ENCODE data around the gene MYO1B. TPM values are rescaled to one million over a fixed set of nuclear protein-coding genes. Genes with fewer than 3 reads are reported as not detected.
A peak's percentile ranks its signal among the peaks of the same experiment; 100 is the strongest.

MYO1B gene
- total and polyA plus RNA-seq, 2 of the 4 experiments (the other 2 are of a cell fraction), result 57.2 to 116 TPM

- Histone ChIP-seq H2BK120ac (ENCODE audit: low read depth, low read length) (no peak overlapping the region), H3K18ac (ENCODE audit: low read depth, low read length) (no peak overlapping the region), H3K56ac (ENCODE audit: extremely low read depth, insufficient read depth, low read length) (no peak overlapping the region), H4K8ac (ENCODE audit: low read depth in 2 of 2, low read length in 2 of 2) (no peak overlapping the region), H3K79me1 (ENCODE audit: low read depth in 1 of 2, low read length in 2 of 2) (peaks cover 40 to 91% of the 10 kb centered on the region in 2 experiments), H4K5ac (ENCODE audit: low read depth, low read length) (no peak overlapping the region), H3K9me3 (ENCODE audit: control insufficient read depth, insufficient read depth, low read length) (no peaks in the 10 kb centered on the region), H2AK5ac (ENCODE audit: low read depth, low read length) (no peak overlapping the region), H2AFZ (replicated peaks; ENCODE audit: low read length, poor library complexity) (no peak overlapping the region), H2BK20ac (ENCODE audit: low read depth, low read length) (no peak overlapping the region), H3K4me2 (ENCODE audit: low read depth, low read length) (no peak overlapping the region), H3K14ac (replicated peaks; ENCODE audit: low read depth, low read length) (no peak overlapping the region), H3K4me1 (ENCODE audit: control insufficient read depth, insufficient read depth, low read length) (peaks cover 12% of the 10 kb centered on the region), H4K20me1 (ENCODE audit: insufficient read depth, low read length) (peaks cover 93% of the 10 kb centered on the region), H2BK15ac (ENCODE audit: low read depth, low read length) (no peak overlapping the region), H3K36me3 (ENCODE audit: control insufficient read depth, insufficient read depth, low read length) (no peaks in the 10 kb centered on the region; the same call in 1 of the 2 replicates), H3K9ac (ENCODE audit: low read depth, low read length) (no peak overlapping the region), H3K4ac (ENCODE audit: low read depth, low read length) (no peak overlapping the region), H3K23ac (ENCODE audit: low read depth, low read length) (peak overlapping the region; percentile 56; the same call in 1 of the 2 replicates), H3K27me3 (ENCODE audit: control insufficient read depth, insufficient read depth, low read length) (no peaks in the 10 kb centered on the region), H2AK9ac (replicated peaks; ENCODE audit: low read depth, low read length, poor library complexity) (no peak overlapping the region), H3K9me1 (ENCODE audit: insufficient read depth, low read length) (peaks cover 37% of the 10 kb centered on the region), H2BK5ac (ENCODE audit: low read depth, low read length, poor library complexity, severe bottlenecking) (no peak overlapping the region), H4K91ac (ENCODE audit: insufficient read depth, low read depth, low read length) (no peak overlapping the region), H3K27ac (ENCODE audit: insufficient read depth, low read length) (no peak overlapping the region), H3K4me3 (ENCODE audit: insufficient read depth, low read depth, low read length) (no peak overlapping the region)
- ChIA-PET POLR2A (ENCODE audit: unreplicated experiment) (no interaction called here), CTCF (no interaction called here)
- DNase-seq (no peak), ATAC-seq (ENCODE audit: low read depth) (no peak)
- in situ Hi-C loops (cut with MboI; ENCODE audit: low sequenced_read_pairs) (no loop called here), intact Hi-C loops (cut with micrococcal nuclease) (no loop called here), dilution Hi-C loops (cut with HindIII; ENCODE audit: low sequenced_read_pairs, unreplicated experiment) (no loop called here)
- 40% methylated on average over 1 of the region's 6 CpGs; no CpG with 5 or more reads in 1 of the 2 experiments for WGBS, 2 experiments (ENCODE audit: extremely low coverage in 2 of 2, insufficient read length in 1 of 2)
- no TSS peak for BruUV-seq (replicated peaks)
- no peak for TF ChIP-seq RFX5 (IDR thresholded peaks at IDR 0.05; ENCODE audit: low read depth, low read length)
- TF ChIP-seq RCOR1 (IDR thresholded peaks at IDR 0.05; ENCODE audit: insufficient replicate concordance, low read length), result no peak
- no peak for TF ChIP-seq CEBPB (IDR thresholded peaks at IDR 0.05; ENCODE audit: low read depth, low read length)
- no peak for TF ChIP-seq MAFK (IDR thresholded peaks at IDR 0.05; ENCODE audit: low read depth, low read length)
- no peak for TF ChIP-seq NFE2L2 (IDR thresholded peaks at IDR 0.05; ENCODE audit: low read depth, low read length)
- TF ChIP-seq CHD1 (IDR thresholded peaks at IDR 0.05; ENCODE audit: low read depth, low read length), result no peak
- no peak for TF ChIP-seq BHLHE40 (IDR thresholded peaks at IDR 0.05; ENCODE audit: low read depth, low read length)
- no peak for TF ChIP-seq MAZ (IDR thresholded peaks at IDR 0.05; ENCODE audit: borderline replicate concordance, low read depth, low read length)
- no peak for TF ChIP-seq MXI1 (IDR thresholded peaks at IDR 0.05; ENCODE audit: borderline replicate concordance, low read depth, low read length)
- TF ChIP-seq FOS (IDR thresholded peaks at IDR 0.05; ENCODE audit: low read depth, low read length), result no peak
- no peak for TF ChIP-seq SMC3 (IDR thresholded peaks at IDR 0.05; ENCODE audit: low read depth, low read length)
- no peak for TF ChIP-seq ELK1 (IDR thresholded peaks at IDR 0.05; ENCODE audit: borderline replicate concordance, low read depth, low read length)
- TF ChIP-seq CTCF (conservative IDR thresholded peaks at IDR 0.05; ENCODE audit: low read depth, low read length), result no peak
- no peak for TF ChIP-seq RAD21 (IDR thresholded peaks at IDR 0.05; ENCODE audit: low read length)
Observed at GRCh38 chr2:191270306-191271161, 25.3 kb downstream of the MYO1B start.

Measured in IMR-90 (cell line).